Natural killer cell (primary cell): ENCODE results near the gene POC1A. TPM values are rescaled to one million over a fixed set of nuclear protein-coding genes. Genes with fewer than 3 reads are reported as not detected.

Experiments used
- ATAC-seq, 3 donors: fragments of 150-1000 bp in 2 of 3; fragments of 200-7000 bp in 1 of 3; cut with Tn5 transposase; 1 replicate in 1 of 3; 2 replicates in 2 of 3; pipeline ENCODE4 v1.10.0; 2021; ENCODE audit warnings: mild to moderate bottlenecking in 2 of 3, moderate library complexity in 2 of 3
- DNase-seq, 2 donors: peaks; one replicate each; pipeline versions ENCODE4 v3.0.0 to v3.0.0-alpha.2; 2013 to 2021; ENCODE audit warnings: mixed read lengths in 1 of 2
- H3K27ac ChIP-seq: one replicate; pipeline ENCODE4 v1.5.1; 2013; ENCODE audit warnings: mild to moderate bottlenecking, low read length
- H3K27me3 ChIP-seq: one replicate; pipeline ENCODE4 v1.6.1; 2013; ENCODE audit warnings: low read length; ENCODE audit not compliant: control insufficient read depth, insufficient read depth
- H3K36me3 ChIP-seq: one replicate; pipeline ENCODE4 v1.6.1; 2013; ENCODE audit warnings: low read length; ENCODE audit not compliant: control insufficient read depth, insufficient read depth
- H3K4me1 ChIP-seq: one replicate; pipeline ENCODE4 v1.6.1; 2013; ENCODE audit warnings: low read length; ENCODE audit not compliant: control insufficient read depth, insufficient read depth
- H3K4me3 ChIP-seq: one replicate; pipeline ENCODE4 v1.5.1; 2013; ENCODE audit warnings: low read length
- H3K9me3 ChIP-seq: one replicate; pipeline ENCODE4 v1.6.1; 2013; ENCODE audit warnings: low read length; ENCODE audit not compliant: control insufficient read depth, insufficient read depth
- H3K27ac Mint-ChIP-seq, 2 donors: one replicate each; pipeline ENCODE4 v1.8.0; 2022; ENCODE audit warnings: mild to moderate bottlenecking in 2 of 2, mixed read lengths in 2 of 2, moderate library complexity in 1 of 2
- H3K27me3 Mint-ChIP-seq, 2 donors: one replicate each; pipeline ENCODE4 v1.8.0; 2022; ENCODE audit warnings: low read depth in 2 of 2, mixed read lengths in 2 of 2
- H3K36me3 Mint-ChIP-seq: one replicate; pipeline ENCODE4 v1.8.0; 2022; ENCODE audit warnings: mixed read lengths
- H3K4me1 Mint-ChIP-seq, 2 donors: one replicate each; pipeline ENCODE4 v1.8.0; 2022; ENCODE audit warnings: mixed read lengths in 2 of 2
- H3K4me3 Mint-ChIP-seq: one replicate; pipeline ENCODE4 v1.8.0; 2022; ENCODE audit warnings: mild to moderate bottlenecking, moderate library complexity, mixed read lengths
- H3K9me3 Mint-ChIP-seq, 2 donors: one replicate each; pipeline ENCODE4 v1.8.0; 2022; ENCODE audit warnings: mixed read lengths in 2 of 2
- WGBS: methylation state at CpG from one replicate; pipeline ENCODE4 v1.1.7; 2013; ENCODE audit warnings: missing lambda C conversion rate; ENCODE audit not compliant: insufficient coverage; 5-methylcytosine and 5-hydroxymethylcytosine counted together
- intact Hi-C: fragments of 100-400 bp; cut with micrococcal nuclease; formaldehyde crosslinking; loops from one replicate; pipeline ENCODE4 v1.14.2; 2022
- total RNA-seq, 4 donors: library from RNA; stranded (reverse); fragments of 120-200 nt in 1 of 4; gene quantifications; one replicate each; pipeline versions ENCODE4 v1.2.3 to v1.2.4, GENCODE V29; 2013 to 2022
- TF ChIP-seq, protein P1 (sequence below): fragments of 200-600 bp; IDR thresholded peaks from one replicate; pipeline ENCODE4 v1.8.0; 2022; ENCODE audit warnings: antibody characterized with exemption

The POC1A gene
- total RNA-seq, 3 donors from 2014 or later (not counting 1 experiment from before 2014, with no cell fraction given): 1.3 to 2.6 (median 2.4) TPM

DNA sequence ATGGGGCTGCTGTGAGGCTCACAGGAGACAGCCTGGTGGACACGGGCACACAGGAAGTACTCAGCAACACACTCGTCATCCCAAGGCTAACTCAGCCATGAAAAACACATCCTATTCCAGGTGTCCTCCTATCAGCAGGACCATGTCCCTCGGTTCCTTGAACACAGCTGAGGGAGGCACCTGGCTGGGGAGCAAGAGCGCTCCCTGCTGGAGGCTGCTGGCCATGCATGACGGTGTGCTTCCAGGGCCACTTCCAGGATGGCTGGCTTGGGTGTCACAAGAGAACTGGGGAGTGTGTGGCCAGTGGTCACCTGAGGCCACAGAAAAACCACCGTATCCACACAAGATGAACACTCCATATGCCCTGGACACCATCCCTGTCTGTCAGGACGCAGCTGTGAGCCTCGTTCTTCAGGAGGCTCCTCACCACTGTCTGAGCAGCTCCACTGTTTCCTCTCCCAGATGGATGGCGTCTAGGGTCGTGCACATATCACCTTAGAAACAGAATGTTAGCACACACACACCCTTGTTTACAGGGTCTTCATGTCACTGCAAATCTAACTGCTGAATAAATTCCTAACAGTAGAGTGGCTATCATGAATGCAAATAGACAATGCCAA lies 31.0 kb downstream of the POC1A start:
- TF ChIP-seq, protein P1, sequence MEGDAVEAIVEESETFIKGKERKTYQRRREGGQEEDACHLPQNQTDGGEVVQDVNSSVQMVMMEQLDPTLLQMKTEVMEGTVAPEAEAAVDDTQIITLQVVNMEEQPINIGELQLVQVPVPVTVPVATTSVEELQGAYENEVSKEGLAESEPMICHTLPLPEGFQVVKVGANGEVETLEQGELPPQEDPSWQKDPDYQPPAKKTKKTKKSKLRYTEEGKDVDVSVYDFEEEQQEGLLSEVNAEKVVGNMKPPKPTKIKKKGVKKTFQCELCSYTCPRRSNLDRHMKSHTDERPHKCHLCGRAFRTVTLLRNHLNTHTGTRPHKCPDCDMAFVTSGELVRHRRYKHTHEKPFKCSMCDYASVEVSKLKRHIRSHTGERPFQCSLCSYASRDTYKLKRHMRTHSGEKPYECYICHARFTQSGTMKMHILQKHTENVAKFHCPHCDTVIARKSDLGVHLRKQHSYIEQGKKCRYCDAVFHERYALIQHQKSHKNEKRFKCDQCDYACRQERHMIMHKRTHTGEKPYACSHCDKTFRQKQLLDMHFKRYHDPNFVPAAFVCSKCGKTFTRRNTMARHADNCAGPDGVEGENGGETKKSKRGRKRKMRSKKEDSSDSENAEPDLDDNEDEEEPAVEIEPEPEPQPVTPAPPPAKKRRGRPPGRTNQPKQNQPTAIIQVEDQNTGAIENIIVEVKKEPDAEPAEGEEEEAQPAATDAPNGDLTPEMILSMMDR: peak; percentile 92
- Mint-ChIP-seq H3K9me3 (no peaks in the 10 kb centered on the region), H3K27me3 (no peaks in the 10 kb centered on the region), H3K27ac (no peak overlapping the region), H3K4me1 (peaks cover 13 to 15% of the 10 kb centered on the region in 2 donors), H3K36me3 (no peaks in the 10 kb centered on the region), H3K4me3 (no peak overlapping the region)
- H3K4me3 ChIP-seq: no peak overlapping the region
- no peaks in the 10 kb centered on the region for H3K36me3 ChIP-seq
- no peaks in the 10 kb centered on the region for H3K9me3 ChIP-seq
- peak overlapping the region; percentile 24 for H3K27ac ChIP-seq
- ATAC-seq: peak; percentile 82 to 97 (median 94)
- no peaks in the 10 kb centered on the region for H3K27me3 ChIP-seq
- DNase-seq: peak; percentile 77 to 89
- H3K4me1 ChIP-seq: peaks cover 39% of the 10 kb centered on the region
- 48% methylated on average over 10 of the region's 10 CpGs for WGBS
- intact Hi-C loops: loop anchor here (1.0 to 5.0 kb wide), 4 partner anchors 21 to 181 kb away; partner anchors contain the start of gene PARP3

DNA sequence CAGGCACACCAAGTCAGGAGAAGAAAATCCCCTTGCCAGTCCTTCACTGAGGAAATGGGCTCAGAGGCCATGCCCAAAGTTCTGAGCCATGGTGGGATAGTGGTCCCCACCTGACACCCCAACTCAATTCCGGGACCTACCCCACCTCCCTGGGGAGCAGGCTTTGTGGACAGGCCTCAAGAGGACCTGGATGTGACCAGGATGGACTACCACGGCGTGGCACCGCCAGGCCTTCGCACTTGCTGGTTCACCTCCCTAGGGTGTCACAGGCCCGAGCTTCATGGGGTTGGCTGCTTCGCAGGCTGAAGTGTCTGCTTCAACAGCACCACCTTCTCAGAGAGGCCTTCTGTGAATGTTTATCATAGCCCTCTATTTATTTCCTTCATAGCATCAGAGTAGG lies 31.7 kb downstream of the POC1A start:
- no peak overlapping the region for H3K4me3 ChIP-seq
- peak overlapping the region; percentile 24 for H3K27ac ChIP-seq
- DNase-seq (no peak), ATAC-seq (peak in 2 of 3 donors; percentile 17 to 19)
- Mint-ChIP-seq H3K4me1 (peaks cover 13 to 15% of the 10 kb centered on the region in 2 donors), H3K27ac (peak overlapping the region; percentile 61 to 70), H3K27me3 (no peaks in the 10 kb centered on the region), H3K4me3 (no peak overlapping the region), H3K9me3 (no peaks in the 10 kb centered on the region), H3K36me3 (no peaks in the 10 kb centered on the region)
- H3K4me1 ChIP-seq: peaks cover 39% of the 10 kb centered on the region
- TF ChIP-seq, protein P1: no peak
- no peaks in the 10 kb centered on the region for H3K36me3 ChIP-seq
- intact Hi-C loops: loop anchor here (5.0 kb wide), 1 partner anchor 70 kb away; no protein-coding TSS in a partner anchor
- no peaks in the 10 kb centered on the region for H3K9me3 ChIP-seq
- H3K27me3 ChIP-seq: no peaks in the 10 kb centered on the region
- 71% methylated on average over 7 of the region's 7 CpGs for WGBS

DNA sequence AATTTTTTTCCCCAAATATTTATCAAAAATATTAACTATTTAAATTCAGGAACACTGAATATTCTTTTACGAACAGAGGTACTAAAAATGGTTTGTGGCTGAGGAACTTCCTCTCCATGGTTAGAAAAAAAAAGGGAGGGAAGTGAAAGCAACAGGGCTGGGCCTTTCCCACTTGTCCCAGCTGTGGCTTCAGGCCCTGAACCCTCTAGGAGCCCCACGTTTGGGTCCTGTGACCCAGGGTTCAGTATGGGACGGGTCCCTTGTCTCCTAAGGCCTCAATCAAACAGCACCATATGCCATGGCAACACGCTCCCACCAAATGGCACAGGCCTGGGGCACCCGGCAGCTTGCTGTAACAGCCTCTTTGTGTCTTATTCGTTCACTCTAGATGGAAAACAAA lies 32.4 kb downstream of the POC1A start:
- Histone ChIP-seq H3K4me1 (peaks cover 39% of the 10 kb centered on the region), H3K9me3 (no peaks in the 10 kb centered on the region), H3K36me3 (no peaks in the 10 kb centered on the region), H3K4me3 (no peak overlapping the region), H3K27ac (peak overlapping the region; percentile 44), H3K27me3 (no peaks in the 10 kb centered on the region)
- WGBS: 59% methylated on average over 4 of the region's 6 CpGs
- Mint-ChIP-seq H3K4me1 (peaks cover 13 to 15% of the 10 kb centered on the region in 2 donors), H3K36me3 (no peaks in the 10 kb centered on the region), H3K9me3 (no peaks in the 10 kb centered on the region), H3K27ac (peak overlapping the region; percentile 61 to 70), H3K27me3 (no peaks in the 10 kb centered on the region), H3K4me3 (no peak overlapping the region)
- no peak for DNase-seq
- ATAC-seq: no peak
- TF ChIP-seq, protein P1: no peak
- intact Hi-C loops: loop anchor here (5.0 kb wide), 1 partner anchor 70 kb away; no protein-coding TSS in a partner anchor
